Measurements from ENCODE around the gene VPS26C. TPM values are rescaled to one million over a fixed set of nuclear protein-coding genes. Genes with fewer than 3 reads are reported as not detected.

Gene VPS26C
- total and polyA plus RNA-seq, 10 of the 15 experiments (the other 5 are each of a cell fraction or from before 2014, with no cell fraction given), result 32.5 to 65.1 (median 48.0) TPM

DNA sequence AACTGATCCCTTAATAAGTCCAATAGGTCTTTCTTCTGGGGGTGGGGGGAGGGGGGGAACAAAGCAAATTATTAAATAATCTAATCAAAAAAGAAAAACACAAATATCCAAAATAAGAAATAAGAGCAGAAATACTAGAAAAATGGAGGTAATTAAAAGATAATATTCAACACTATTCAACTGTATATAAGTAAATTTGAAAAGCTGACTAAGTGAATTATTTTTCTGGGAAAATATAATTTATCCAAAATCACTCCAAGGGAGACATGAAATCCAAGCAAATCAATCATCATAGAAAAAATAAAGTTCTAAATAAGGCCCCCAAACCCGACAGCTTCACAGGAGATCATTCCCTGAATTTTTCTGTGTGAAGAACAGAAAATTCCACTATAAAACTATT, 18.8 kb downstream of the VPS26C start:
- WGBS (ENCODE audit: insufficient coverage, insufficient replicate concordance, low lambda C conversion rate, missing lambda C conversion rate), result 56% methylated on average over 1 of the region's 1 CpG
- ChIA-PET RAD21 (ENCODE audit: unreplicated experiment) (interaction anchor here (0.8 kb wide), 1 partner anchor 39 kb away, joined by 3 read pairs; no protein-coding TSS in a partner anchor), SMC1A (ENCODE audit: uncharacterized antibody, unreplicated experiment) (interaction anchor here (0.7 kb wide), 1 partner anchor 9 kb away, joined by 4 read pairs; no protein-coding TSS in a partner anchor), CTCF (interaction anchor here (0.7 to 1.3 kb wide), 3 partner anchors 9 to 16 kb away, joined by 3 to 4 read pairs (median 3); no protein-coding TSS in a partner anchor), POLR2A (interaction anchor here (1.4 kb wide), 1 partner anchor 15 kb away, joined by 3 read pairs; no protein-coding TSS in a partner anchor)
- no TSS peak for BruUV-seq (replicated peaks)
- TF ChIP-seq MXI1 (IDR thresholded peaks at IDR 0.05; ENCODE audit: low read depth, low read length) (no peak), E2F8 (IDR thresholded peaks at IDR 0.05; ENCODE audit: low read depth, partially characterized antibody) (no peak), MTA3 (IDR thresholded peaks at IDR 0.05; ENCODE audit: borderline replicate concordance, low read length) (no peak), LARP7 (IDR thresholded peaks at IDR 0.05) (no peak), CBX5 (IDR thresholded peaks at IDR 0.05; ENCODE audit: low read depth) (no peak), CHD4 (IDR thresholded peaks at IDR 0.05) (no peak), MAX (IDR thresholded peaks at IDR 0.05; ENCODE audit: low read depth, low read length) (no peak), CBFB (IDR thresholded peaks at IDR 0.05; ENCODE audit: low read depth) (no peak), EZH2 (IDR thresholded peaks at IDR 0.05; ENCODE audit: borderline replicate concordance, control insufficient read depth, low read depth, low read length) (no peak), ZBTB40 (IDR thresholded peaks at IDR 0.05; ENCODE audit: borderline replicate concordance) (no peak), NFYB (IDR thresholded peaks at IDR 0.05; ENCODE audit: insufficient read depth, low read depth, low read length) (no peak), TCF7 (IDR thresholded peaks at IDR 0.05; ENCODE audit: borderline replicate concordance) (no peak)
- TF ChIP-seq, protein P1, sequence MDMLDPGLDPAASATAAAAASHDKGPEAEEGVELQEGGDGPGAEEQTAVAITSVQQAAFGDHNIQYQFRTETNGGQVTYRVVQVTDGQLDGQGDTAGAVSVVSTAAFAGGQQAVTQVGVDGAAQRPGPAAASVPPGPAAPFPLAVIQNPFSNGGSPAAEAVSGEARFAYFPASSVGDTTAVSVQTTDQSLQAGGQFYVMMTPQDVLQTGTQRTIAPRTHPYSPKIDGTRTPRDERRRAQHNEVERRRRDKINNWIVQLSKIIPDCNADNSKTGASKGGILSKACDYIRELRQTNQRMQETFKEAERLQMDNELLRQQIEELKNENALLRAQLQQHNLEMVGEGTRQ (IDR thresholded peaks at IDR 0.05; ENCODE audit: borderline replicate concordance, low read depth, low read length), result no peak
- no peak overlapping the region for H2AFZ ChIP-seq (ENCODE audit: control insufficient read depth, low read depth, low read length)
- no peaks in the 10 kb centered on the region for H3K27me3 ChIP-seq (replicated peaks in 1 of 2; ENCODE audit: control insufficient read depth in 2 of 2, insufficient read depth in 2 of 2, low read length in 1 of 2)
- H3K36me3 ChIP-seq (ENCODE audit: control insufficient read depth in 2 of 2, insufficient read depth in 2 of 2, low read length in 1 of 2), result no peaks in the 10 kb centered on the region
- no peak overlapping the region for H3K4me2 ChIP-seq (ENCODE audit: control insufficient read depth, insufficient read depth)
- H3K4me3 ChIP-seq, result no peak overlapping the region
- peaks cover 10% of the 10 kb centered on the region for H3K4me1 ChIP-seq (ENCODE audit: control insufficient read depth, insufficient read depth, low read length)
- in situ Hi-C loops (cut with MboI), result no loop called here
- FAIRE-seq (no peak), DNase-seq (ENCODE audit: low read depth, low spot score) (no peak), ATAC-seq (no peak)
- peaks cover 44% of the 10 kb centered on the region for H3K79me2 ChIP-seq (ENCODE audit: control insufficient read depth, insufficient read depth, low read length)
- H3K9me3 ChIP-seq (replicated peaks; ENCODE audit: control insufficient read depth, insufficient read depth, low read length), result no peaks in the 10 kb centered on the region
- intact Hi-C loops (cut with micrococcal nuclease; ENCODE audit: unreplicated experiment), result no loop called here
- no peaks in the 10 kb centered on the region for H4K20me1 ChIP-seq (ENCODE audit: control insufficient read depth, insufficient read depth)
- H3K27ac ChIP-seq (ENCODE audit: control insufficient read depth, insufficient read depth), result no peak overlapping the region
- no peak overlapping the region for H3K9ac ChIP-seq (ENCODE audit: control insufficient read depth, insufficient read depth, low read length)
